IPS-18c (cell line): Measurements from ENCODE around the gene EPB41L2.

ENCODE experiments used
- H3K4me3 ChIP-seq: 2 replicates; pipeline ENCODE4 v1.7.0; 2013; ENCODE audit warnings: low read depth, mild to moderate bottlenecking, low read length, moderate library complexity; ENCODE audit not compliant: insufficient read depth
- H3K9me3 ChIP-seq: one replicate; pipeline ENCODE4 v1.6.1; 2013; ENCODE audit warnings: mild to moderate bottlenecking, low read length, moderate library complexity; ENCODE audit not compliant: control insufficient read depth, insufficient read depth

Gene EPB41L2

GRCh38 chr6:130837067-130837466 lies 226.0 kb downstream of the EPB41L2 start:
- Histone ChIP-seq H3K9me3 (no peaks in the 10 kb centered on the region), H3K4me3 (no peak overlapping the region)

- Histone ChIP-seq H3K9me3 (no peaks in the 10 kb centered on the region), H3K4me3 (no peak overlapping the region)
Observed at GRCh38 chr6:130836055-130836640, 226.9 kb downstream of the EPB41L2 start.

GRCh38 chr6:130834482-130835251 lies 228.4 kb downstream of the EPB41L2 start:
- Histone ChIP-seq H3K4me3 (no peak overlapping the region), H3K9me3 (no peaks in the 10 kb centered on the region)

- Histone ChIP-seq H3K4me3 (no peak overlapping the region), H3K9me3 (no peaks in the 10 kb centered on the region)
Observed at GRCh38 chr6:130833569-130833968, 229.5 kb downstream of the EPB41L2 start.

- Histone ChIP-seq H3K4me3 (no peak overlapping the region), H3K9me3 (no peaks in the 10 kb centered on the region)
Observed at GRCh38 chr6:130831607-130832006, 231.4 kb downstream of the EPB41L2 start.

GRCh38 chr6:130829333-130829910 lies 233.6 kb downstream of the EPB41L2 start:
- no peaks in the 10 kb centered on the region for H3K9me3 ChIP-seq

GRCh38 chr6:130827247-130828149 lies 235.5 kb downstream of the EPB41L2 start, which contains the start of gene SMLR1:
Gene SMLR1 (plus strand): TSS chr6:130827406. CDS start chr6:130827414, 8 bp downstream.
- H3K4me3 ChIP-seq = no peak within 1 kb of the TSS
- H3K9me3 ChIP-seq = no peaks in the 10 kb centered on the region

More at GRCh38 chr6:130829333-130829910, 233.6 kb downstream of the EPB41L2 start:
- no peak overlapping the region for H3K4me3 ChIP-seq

GRCh38 chr6:130826442-130827246 lies 236.4 kb downstream of the EPB41L2 start:
- H3K4me3 ChIP-seq = no peak overlapping the region
- H3K9me3 ChIP-seq = no peaks in the 10 kb centered on the region

GRCh38 chr6:130825772-130826441 lies 237.1 kb downstream of the EPB41L2 start:
- H3K9me3 ChIP-seq = no peaks in the 10 kb centered on the region

GRCh38 chr6:130824978-130825694 lies 237.9 kb downstream of the EPB41L2 start:
- H3K4me3 ChIP-seq = no peak overlapping the region
- no peaks in the 10 kb centered on the region for H3K9me3 ChIP-seq

More at GRCh38 chr6:130825772-130826441, 237.1 kb downstream of the EPB41L2 start:
- no peak overlapping the region for H3K4me3 ChIP-seq

GRCh38 chr6:130822736-130823135 lies 240.3 kb downstream of the EPB41L2 start:
- Histone ChIP-seq H3K4me3 (no peak overlapping the region), H3K9me3 (no peaks in the 10 kb centered on the region)

- Histone ChIP-seq H3K4me3 (no peak overlapping the region), H3K9me3 (no peaks in the 10 kb centered on the region)
Observed at GRCh38 chr6:130815200-130816071, 247.6 kb downstream of the EPB41L2 start.

- H3K9me3 ChIP-seq = no peaks in the 10 kb centered on the region
- H3K4me3 ChIP-seq = no peak overlapping the region
Observed at GRCh38 chr6:130814506-130814905, 248.5 kb downstream of the EPB41L2 start.

- Histone ChIP-seq H3K4me3 (no peak overlapping the region), H3K9me3 (no peaks in the 10 kb centered on the region)
Observed at GRCh38 chr6:130811932-130812331, 251.1 kb downstream of the EPB41L2 start.
